ENCODE results near the gene DTNB.
"Not testable (repeated sequence)": the region's sequence is repeated elsewhere in the genome, so short reads cannot be mapped to it uniquely, and the experiment has no call there.

The DTNB gene

DNA sequence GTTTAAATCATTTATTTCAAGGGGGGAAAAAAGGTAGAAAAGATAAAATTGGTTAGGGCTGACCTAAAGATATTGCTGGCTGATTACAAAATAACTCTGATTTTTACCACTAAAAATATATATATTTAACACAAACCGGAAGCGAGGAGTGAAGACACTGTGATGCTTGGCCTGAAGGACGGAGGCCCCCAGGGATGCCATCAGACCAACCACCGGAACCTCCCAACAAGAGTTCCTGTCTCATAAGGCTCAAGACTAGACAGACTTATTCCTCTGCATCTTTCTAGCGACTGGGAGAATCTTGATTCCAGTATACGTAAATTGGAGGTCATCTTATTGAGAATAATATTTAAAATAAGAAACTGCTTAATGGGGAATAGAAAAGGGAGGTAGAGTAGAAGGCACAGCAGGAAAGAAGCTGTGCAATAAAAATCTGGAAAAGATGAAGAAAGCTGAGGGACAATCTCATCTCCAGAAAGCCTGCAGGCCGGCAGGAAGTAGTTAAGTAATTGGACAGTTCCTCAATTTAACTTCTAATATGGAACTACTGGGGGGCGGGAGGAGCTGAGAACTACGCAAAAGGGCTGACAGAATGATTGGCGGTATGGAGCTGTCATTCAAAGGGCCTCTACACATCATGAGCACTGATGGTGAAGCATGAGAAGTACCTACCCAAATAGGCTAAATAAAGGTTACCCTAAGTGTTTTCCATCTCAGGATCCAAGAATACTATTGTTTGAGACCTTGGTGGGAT is 91.1 kb downstream of the DTNB start:
- DNase-seq: no peak

DNA sequence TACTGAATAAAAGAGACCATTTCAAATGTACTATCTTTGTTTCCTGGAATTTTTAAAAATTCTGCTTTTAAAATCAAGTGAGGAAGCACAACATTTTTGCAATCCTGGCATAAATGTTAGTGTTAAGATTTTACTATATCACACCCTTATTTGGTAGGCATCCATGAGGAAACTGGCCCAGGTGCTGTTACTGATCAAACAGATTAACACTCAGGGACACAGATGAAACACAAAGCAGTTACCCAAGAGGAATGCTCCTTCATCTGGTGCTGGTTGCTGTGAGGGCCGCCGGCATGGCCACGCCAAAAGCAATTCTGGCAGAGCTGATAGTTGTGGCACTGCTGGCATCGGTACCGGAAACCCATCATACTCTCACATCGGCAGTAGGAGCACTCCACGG is 96.8 kb downstream of the DTNB start:
- no peak for DNase-seq

DNA sequence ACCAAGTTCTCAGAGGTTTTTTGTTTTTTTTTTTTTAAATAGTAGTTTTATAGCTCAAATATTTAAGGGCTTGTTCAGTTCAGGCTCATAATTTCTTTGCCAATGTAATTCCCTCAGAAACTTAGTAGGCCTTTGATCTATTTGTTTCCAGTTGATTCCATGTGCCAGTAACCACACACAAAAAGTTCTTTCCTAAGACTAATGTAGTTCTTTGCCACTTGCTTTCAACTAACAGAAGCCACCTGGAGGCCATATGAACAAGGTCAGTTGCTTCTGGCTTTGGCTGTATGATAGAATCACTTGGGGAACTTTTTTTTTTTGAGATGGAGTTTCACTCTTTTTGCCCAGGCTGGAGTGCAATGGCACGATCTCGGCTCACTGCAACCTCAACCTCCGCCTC is 100.7 kb downstream of the DTNB start:
- no peak for DNase-seq

DNA sequence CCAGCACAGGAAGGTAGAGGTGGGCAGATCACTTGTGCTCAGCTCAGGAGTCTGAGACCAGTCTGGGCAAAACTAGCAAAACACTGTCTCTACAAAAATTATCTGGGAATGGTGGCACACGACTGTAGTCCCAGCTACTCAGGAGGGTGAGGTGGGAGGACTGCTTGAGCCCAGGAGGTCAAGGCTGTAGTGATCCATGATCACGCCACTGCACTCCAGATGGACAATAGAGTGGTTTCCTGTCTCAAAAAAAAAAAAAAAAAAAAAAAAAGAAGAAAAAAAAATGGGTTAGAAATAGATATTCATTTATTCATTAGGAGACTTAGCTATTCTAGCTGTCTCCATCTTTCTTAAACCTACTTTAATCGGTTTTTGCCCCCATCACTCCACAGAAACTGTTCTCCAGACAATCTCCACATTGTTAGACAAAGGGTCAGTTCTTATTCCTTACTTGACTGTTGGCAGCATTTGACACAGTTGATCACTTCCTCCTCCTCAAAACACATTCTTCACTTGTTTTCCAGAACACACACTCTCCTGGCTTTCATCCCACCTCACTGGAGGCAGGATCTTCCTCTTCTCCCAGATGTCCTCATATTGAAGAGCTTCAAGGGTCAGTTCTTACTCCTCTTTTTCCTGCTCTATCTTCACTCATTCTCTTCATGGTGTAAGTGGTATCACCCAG is 103.1 kb downstream of the DTNB start:
- no peak for DNase-seq

DNA sequence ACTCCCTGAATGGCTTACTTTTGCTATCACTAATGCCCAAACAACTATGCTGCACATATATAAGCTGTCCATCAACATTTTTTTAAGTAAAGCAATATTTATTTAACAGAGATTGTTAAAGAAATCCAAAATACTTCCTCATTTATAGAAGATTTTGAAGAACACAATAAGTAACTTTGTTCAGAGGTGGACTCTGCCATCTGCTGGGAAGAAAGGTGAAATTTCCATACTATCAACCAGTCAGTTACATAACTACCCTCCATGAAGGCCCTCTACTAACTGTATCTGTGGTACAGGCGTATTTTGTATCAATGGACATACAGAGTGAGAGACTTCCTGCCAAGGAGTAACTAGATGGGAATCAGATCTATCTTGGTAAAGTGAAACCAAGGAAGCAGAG is 106.0 kb downstream of the DTNB start:
- no peak for DNase-seq

DNA sequence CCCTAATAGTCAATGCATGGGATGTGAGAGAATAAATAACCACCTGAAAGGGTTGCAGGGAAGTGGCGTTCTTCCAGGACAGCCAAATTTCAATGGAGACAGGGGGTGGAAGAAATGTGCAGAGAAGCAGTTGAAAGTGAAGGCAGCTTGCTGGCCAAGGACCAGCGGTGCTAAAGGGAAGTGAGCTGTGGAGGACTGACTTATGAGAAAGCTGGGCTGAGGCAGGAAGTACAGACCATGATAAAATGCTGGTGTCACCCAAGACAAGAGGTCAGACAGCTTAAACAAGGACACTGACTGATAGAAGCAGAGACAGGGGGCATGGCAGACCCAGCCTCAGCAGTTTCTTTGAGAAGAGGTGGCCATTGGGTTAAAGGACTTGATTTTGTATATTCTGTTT is 106.7 kb downstream of the DTNB start:
- no peak for DNase-seq

DNA sequence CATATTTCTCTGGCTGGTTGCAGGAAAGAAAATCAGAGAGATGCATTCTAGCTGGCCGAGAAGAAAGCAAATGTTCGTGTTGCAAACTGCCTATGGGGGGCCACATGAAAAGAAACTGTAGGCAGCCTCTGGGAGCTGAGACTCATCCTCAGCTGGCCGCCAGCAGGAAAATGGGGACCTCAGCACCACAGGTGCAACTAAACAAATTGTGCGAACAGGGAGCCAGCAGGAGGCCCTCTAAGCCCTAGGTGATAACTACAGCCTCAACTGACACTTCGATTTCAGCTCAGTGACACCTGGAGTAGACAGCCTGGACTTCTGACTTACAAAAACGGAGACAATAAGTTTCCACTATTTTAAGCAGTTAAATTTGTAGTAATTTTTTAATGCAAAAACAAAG is 107.3 kb downstream of the DTNB start:
- DNase-seq: no peak

DNA sequence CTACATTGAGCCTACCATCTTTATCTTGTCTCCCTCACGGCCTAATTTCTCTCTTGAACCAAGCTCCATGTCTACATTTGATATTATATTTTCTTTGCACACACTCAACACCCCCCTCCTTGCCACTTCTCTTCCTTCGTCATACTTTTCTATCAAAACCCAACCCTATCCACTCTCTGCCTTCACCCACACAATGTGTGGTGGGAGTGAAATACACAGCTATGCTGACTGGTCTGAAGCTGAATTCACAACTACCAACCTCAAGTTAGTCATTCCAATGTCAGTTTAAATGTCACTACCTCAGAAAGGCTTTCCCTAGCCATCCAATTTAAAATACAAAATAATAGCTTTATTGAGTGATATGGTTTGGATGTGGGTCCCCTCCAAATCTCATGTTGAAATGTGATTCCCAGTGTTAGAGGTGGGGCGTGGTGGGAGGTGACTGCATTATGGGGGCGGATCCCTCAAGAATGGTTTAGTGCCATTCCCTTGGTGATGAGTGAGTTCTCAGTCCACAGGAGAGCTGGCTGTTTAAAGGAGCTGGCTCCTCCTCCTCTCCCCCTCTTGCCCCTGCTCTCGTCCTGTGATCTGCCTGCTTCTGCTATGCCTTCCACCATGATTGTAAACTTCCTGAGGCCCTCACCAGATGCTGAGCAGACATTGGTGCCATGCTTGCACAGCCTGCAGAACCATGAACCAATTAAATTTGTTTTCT is 112.1 kb downstream of the DTNB start:
- DNase-seq: peak in 1 of 2 experiments; percentile 12

DNA sequence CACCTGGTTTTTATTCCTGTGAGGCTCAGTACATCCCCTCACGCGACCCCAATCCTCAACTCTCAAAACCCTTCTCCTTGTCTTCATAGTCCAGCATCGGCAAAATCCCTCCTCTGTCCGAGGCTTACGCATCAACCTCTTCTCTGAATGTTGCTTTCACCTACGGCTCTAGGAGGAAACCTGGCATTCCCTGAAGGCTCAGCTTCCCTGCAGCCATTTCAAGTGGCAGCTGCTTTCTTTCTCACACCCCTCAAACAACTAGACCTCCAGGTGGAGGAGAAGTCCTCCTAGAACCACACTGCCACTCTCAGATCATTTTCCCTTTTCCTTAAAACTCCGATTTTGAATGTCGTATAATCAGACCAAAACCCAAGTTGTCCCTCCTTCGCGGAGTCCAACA is 114.2 kb downstream of the DTNB start:
- no peak for DNase-seq

DNA sequence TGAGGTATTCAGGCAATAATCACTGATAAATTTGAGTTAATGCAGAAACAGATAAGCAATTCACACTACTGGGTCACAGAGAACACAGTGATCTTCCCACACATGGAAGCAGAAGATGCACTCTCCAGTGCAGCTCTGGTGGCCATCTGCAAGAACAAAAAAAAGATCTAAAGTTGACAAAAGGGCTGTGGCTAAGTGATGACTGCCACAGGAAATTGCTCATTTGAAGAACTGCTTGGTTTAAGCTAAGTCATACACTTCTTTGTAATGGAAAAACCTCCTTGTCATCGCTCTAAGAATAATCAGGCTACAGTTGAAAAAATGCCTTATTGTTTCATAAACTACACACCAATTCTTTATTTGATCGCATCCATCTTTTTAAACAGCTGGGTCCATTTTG is 115.1 kb downstream of the DTNB start:
- DNase-seq: peak; percentile 15 to 59

DNA sequence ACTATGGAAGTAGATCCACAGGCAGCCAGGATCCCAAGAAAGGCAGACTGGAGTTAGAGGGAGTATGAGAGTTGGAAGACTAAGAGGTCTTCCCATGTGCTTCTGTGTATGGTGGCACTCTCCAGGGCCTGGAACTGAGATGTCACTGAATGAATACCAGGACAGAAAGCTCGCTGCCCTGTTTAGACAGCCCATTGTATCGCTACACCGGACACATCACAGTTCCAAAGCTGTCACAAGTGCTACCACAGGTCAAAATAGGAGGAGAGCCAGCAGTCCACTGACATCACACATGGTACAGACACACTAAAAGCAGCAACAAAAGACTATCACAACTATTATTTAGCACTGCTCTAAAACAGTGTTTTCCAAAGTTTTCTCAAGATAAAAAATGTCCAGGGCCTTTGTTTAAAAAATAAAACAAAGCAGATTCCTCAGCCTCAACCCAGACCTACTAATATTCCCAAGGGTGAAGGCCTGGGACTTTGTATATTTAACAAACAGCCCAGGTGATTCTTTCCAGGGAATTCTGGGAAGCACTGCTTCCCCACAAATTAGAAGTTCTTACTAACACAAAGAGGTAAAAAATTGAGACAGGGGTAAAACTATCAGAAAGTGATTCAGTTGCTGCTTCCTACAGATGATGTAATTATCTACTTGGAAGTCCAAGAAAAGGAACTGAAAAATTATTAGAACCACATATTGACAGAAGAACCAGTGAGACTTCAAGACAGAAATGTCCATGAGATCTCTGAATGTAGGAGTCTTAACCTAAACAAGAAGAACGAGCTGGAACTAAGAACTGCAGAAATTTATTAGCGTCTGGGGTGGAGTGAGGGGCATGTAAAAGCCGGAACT is 116.0 kb downstream of the DTNB start:
- no peak for DNase-seq

DNA sequence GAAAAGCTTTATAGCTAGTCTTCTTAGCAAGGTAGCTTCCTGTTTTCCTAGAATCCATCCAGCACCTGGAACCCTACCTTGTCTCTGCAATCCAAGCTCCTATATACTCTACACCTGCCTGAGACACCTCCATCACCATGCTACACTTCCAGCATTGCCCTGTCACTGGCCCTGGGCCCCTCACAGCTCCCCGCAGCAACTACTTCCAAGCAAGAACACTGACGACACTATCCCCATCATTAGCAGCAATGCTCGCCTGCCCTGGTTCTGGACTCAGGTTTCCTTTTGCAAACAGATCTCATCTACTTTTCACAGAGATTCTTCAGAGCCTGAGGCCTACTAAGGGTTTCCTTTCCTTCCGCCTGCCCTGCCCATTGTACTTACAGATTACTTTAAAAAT is 121.1 kb downstream of the DTNB start:
- no peak for DNase-seq

DNA sequence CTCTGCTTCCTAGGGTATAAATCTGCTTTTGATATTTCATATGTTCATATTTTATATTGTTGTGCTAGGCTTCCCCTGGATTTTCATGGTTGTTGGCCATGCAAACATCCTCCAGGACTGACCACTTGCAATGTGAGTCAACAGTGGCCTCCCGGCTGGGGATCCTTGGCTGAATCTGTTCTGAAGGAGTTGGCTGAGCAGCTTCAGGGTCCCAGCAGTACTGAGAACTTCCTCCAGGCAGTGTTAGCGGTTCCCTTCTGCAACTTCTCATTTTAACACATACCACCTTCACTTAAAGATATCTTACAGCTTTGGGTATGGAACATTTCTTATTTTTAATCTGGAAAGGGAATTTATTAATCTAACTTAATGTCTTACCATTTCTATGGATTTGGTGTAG is 122.1 kb downstream of the DTNB start:
- no peak for DNase-seq

DNA sequence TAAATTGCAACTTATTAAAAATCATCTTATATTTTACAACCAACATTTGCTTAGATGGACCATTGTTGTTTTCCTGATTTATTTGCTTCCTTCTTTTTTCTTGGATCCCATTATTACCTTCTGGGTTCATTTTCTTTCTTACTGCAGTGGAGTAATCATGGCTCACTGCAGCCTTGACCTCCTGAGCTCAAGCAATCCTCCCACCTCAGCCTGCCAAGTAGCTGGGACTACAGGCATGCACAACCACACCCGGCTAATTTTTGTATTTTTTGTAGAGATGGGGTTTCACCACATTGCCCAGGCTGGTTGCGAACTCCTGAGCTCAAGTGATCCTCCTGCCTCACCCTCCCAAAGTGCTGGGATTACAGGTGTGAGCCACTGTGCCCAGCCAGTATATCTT is 123.8 kb downstream of the DTNB start:
- not testable (repeated sequence) for DNase-seq

DNA sequence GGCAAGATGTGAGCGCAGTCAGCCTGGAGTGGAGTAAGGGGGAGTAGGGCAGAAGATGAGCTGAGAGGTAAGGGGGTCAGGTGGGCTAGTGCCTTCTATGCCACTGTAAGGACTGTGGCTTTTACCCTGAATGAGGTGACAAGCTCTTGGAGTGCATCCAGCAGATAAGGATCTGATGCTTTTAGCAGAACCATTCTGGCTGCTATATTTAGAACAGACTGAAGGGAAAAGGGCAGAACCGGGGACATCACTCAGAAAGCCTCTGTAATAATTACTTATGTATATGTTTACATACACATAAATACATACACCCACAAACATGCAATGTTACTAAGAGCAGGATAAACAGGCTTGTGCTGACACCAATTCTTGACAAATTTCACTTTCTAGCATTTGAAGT is 124.8 kb downstream of the DTNB start:
- no peak for DNase-seq

DNA sequence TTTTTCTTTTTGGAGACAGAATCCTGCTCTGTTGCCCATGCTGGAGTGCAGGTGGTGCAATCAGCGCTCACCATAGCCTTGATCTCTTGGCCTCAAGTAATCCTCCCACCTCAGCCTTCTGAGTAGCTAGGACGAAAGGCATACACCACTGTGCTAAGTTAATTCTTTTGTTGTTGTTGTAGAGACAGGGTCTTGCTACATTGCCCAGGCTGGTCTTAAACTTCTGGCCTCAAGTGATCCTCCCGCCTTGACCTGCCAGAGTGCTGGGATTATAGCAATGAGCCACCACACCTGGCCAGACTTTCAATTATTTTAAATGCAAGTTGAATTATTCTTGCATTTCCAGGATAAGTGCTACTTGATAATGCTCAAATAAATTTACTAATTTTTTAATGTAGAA is 126.5 kb downstream of the DTNB start:
- DNase-seq: no peak

DNA sequence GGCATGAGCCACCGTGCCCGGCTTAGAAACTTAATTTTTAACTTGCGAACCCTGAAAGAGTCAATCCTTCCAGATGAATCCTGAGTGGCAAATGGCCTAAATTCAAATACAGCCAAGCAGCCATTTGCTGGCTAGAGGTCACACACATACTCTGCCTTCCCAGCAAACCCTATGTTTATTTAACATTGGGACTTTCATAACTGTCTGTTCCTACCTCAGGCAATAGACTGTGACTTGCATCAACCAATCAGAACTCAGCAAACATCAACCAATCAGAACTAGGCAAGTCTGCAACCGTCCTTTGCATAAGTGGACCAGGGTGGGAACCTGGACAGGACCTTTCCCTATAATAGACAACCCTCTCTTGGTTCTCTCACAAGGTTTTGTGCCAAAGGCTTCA is 127.5 kb downstream of the DTNB start:
- DNase-seq: no peak

DNA sequence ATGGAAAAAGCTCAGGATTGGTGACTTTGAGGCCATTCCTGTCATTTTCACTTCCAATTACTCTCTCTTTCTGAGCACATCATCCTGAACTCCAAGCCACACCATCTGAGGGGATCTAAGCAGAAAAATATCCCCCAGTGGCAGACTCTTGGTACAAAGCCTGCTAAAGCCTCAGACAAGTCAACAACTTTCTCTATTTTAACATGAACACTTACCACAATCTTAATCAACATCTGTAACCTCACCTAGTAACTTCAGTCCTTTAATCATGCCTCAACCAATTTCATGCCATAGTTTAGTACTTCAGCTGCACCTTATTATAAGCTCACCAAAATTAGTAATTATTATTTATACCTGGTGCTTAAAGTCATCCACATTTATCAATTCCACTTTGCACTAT is 128.9 kb downstream of the DTNB start:
- DNase-seq: no peak

DNA sequence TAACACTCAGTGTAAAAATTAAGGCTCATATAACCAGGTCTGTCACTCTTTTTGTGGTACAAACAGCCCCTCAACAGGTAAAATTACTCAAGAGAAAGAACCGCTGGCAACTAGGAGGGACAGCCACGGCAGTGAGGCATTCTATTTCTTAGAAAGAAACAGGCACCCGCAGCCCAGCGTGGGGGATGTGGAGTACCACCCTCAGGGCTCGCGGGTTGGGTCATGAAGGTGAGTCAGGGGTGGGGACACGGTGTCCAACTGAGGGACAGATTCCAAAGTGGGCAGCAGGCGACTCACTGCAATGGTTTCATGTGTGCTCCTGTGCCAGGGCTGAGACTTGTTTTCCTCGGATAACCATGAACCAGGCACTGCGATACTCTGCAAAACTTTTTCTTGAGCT is 129.4 kb downstream of the DTNB start:
- no peak for DNase-seq

DNA sequence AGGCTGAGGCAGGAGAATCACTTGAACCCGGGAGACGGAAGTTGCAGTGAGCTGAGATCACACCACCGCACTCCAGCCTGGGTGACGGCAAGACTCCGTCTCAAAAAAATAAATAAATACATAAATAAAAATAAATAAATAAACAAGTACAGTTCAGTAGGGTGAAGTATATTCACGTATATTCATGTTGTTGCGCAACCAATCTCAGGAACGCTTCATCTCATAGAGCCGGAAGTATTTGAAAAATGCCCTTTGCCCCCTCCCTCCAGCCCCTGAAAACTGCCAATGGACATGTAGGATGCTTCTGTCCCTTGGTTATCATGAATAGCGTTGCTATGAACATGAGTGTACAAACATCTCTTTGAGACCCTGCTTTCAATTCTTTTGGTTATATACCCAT is 132.0 kb downstream of the DTNB start:
- no peak for DNase-seq

DNA sequence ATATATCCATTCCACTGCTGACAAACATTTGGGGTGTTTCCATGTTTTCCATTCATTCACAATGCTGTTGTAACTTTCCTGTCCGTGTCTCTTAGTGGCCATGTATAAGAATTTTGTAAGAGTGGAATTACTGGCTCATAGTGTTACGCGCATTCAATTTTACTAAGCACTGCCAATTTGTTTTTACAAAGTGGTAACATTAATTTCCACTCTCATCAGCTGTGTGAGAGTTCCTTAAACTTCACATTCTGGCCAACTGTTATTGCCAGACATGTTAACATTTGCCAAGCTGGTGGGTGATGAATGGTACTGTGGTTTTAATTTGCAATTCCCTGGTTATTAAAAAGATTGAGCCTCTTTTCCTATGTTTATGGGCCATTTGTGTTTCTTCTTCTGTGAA is 134.2 kb downstream of the DTNB start:
- DNase-seq: no peak

DNA sequence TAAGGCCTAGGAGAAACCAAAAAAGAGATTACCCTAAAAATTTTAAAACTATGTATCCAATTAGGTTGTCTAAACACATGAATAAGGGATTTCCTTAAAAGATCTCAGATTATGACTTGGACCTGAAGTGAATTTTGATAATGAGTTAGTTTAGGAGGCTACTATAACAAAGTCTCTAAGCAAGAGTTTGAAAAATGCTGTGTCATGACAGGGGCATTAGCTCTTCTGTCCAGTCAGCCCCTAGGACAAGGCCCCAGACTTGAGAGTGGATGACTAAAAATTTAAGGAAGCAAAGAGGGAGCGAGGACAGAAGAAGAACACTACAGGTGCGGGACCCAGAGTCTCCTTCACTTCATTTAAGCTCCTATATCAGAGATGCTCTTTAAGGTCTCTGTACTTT is 135.9 kb downstream of the DTNB start:
- DNase-seq: no peak
